Astrocyte of the cerebellum (primary cell): Measurements from ENCODE around the gene SLC35F3.

Experiments used
- DNase-seq: peaks from one replicate; pipeline ENCODE4 v3.0.0-alpha.2; 2011; ENCODE audit warnings: low read depth
- H3K4me3 ChIP-seq: 2 replicates; pipeline ENCODE4 v1.5.1; 2011; ENCODE audit warnings: mild to moderate bottlenecking, low read depth, low read length, moderate library complexity
- CTCF ChIP-seq: IDR thresholded peaks from 2 replicates; pipeline ENCODE4 v1.5.1; 2012; ENCODE audit warnings: low read length, low read depth, moderate library complexity, mild to moderate bottlenecking; ENCODE audit errors: missing control alignments
- in situ Hi-C: cut with HindIII; loops from 2 replicates; pipeline ENCODE4 v1.10.0; 2017; ENCODE audit warnings: low sequenced_read_pairs

SLC35F3 gene

GRCh38 chr1:234361102-234361603 is 456.7 kb downstream of the SLC35F3 start:
- DNase-seq: no peak
- in situ Hi-C loops: no loop called here
- TF ChIP-seq CTCF: no peak
- no peak overlapping the region for H3K4me3 ChIP-seq

GRCh38 chr1:234362558-234362957 is 458.1 kb downstream of the SLC35F3 start:
- in situ Hi-C loops: no loop called here
- H3K4me3 ChIP-seq: no peak overlapping the region
- DNase-seq: no peak
- TF ChIP-seq CTCF: no peak

- H3K4me3 ChIP-seq: no peak overlapping the region
- no peak for TF ChIP-seq CTCF
- in situ Hi-C loops: no loop called here
- DNase-seq: no peak
Measured at GRCh38 chr1:234368320-234369032, 464.0 kb downstream of the SLC35F3 start.

- H3K4me3 ChIP-seq: no peak overlapping the region
- in situ Hi-C loops: no loop called here
- no peak for TF ChIP-seq CTCF
- DNase-seq: no peak
Measured at GRCh38 chr1:234369033-234369430, 464.6 kb downstream of the SLC35F3 start.

- no peak for TF ChIP-seq CTCF
- DNase-seq: no peak
- H3K4me3 ChIP-seq: no peak overlapping the region
- in situ Hi-C loops: no loop called here
Measured at GRCh38 chr1:234369784-234370183, 465.3 kb downstream of the SLC35F3 start.

GRCh38 chr1:234371414-234371813 is 466.9 kb downstream of the SLC35F3 start:
- no peak for TF ChIP-seq CTCF

More at GRCh38 chr1:234371414-234371813, 466.9 kb downstream of the SLC35F3 start:
- DNase-seq: no peak
- H3K4me3 ChIP-seq: no peak overlapping the region
- in situ Hi-C loops: no loop called here
